Testis (tissue), 3 donors: ENCODE data around the gene OR6N2. TPM values are rescaled to one million over a fixed set of nuclear protein-coding genes. Genes with fewer than 3 reads are reported as not detected.

Experiments
- DNase-seq: peaks from one replicate; pipeline ENCODE4 v3.0.0-alpha.2; 2019
- H3K27ac ChIP-seq, 2 donors: fragments of 200-600 bp; sonication (generic); one replicate each; pipeline ENCODE4 v1.5.1; 2019
- H3K27me3 ChIP-seq: fragments of 200-600 bp; sonication (generic); one replicate; pipeline ENCODE4 v1.5.1; 2019
- H3K36me3 ChIP-seq: fragments of 200-600 bp; sonication (generic); one replicate; pipeline ENCODE4 v1.5.1; 2017; ENCODE audit warnings: low read depth; ENCODE audit errors: missing control alignments
- H3K4me1 ChIP-seq: fragments of 200-600 bp; sonication (generic); one replicate; pipeline ENCODE4 v1.5.1; 2019
- H3K4me3 ChIP-seq, 2 donors: fragments of 200-600 bp; sonication (generic); one replicate each; pipeline ENCODE4 v1.5.1; 2017 to 2019
- H3K9me3 ChIP-seq: fragments of 200-600 bp; sonication (generic); one replicate; pipeline ENCODE4 v1.5.1; 2017
- POLR2A ChIP-seq: fragments of 450-650 bp; IDR thresholded peaks from one replicate; pipeline ENCODE4 v1.6.1; 2017; ENCODE audit warnings: antibody characterized with exemption, mild to moderate bottlenecking, moderate library complexity
- whole genome bisulfite sequencing, 2 donors: methylation state at CpG; one replicate each; pipeline ENCODE4 v1.1.5; 2018; 5-methylcytosine and 5-hydroxymethylcytosine counted together
- intact Hi-C: fragments of 100-400 bp; cut with DNase I; formaldehyde crosslinking; loops from one replicate; pipeline ENCODE4 v1.15.1; 2023; ENCODE audit warnings: low total_unique reads
- polyA plus RNA-seq: library from polyadenylated mRNA; stranded (reverse); fragments of 350-450 nt; fragmentation: Illumina TruSeq; extraction: RNeasy Lipid Tissue Mini Kit (QIAGEN cat#74804); gene quantifications from one replicate; pipeline ENCODE4 v1.2.3, GENCODE V29; 2014; ENCODE audit warnings: low read depth, low replicate concordance; ENCODE audit not compliant: insufficient read depth
- total RNA-seq, 2 donors: library from RNA; depleted of rRNA; stranded (reverse); fragments of >200 nt; gene quantifications; one replicate each; pipeline ENCODE4 v1.2.3, GENCODE V29; 2016
- TF ChIP-seq, protein P1 (sequence below), 3 experiments: fragments of 450-650 bp in 2 of 3; fragments of 200-600 bp in 1 of 3; sonication (generic) in 1 of 3; IDR thresholded peaks; one replicate each; pipeline ENCODE4 v1.5.1; 2016 to 2019; ENCODE audit warnings: antibody characterized with exemption in 3 of 3, mild to moderate bottlenecking in 2 of 3, moderate library complexity in 1 of 3

The OR6N2 gene
- total and polyA plus RNA-seq, 3 donors from 2014 or later = not detected

DNA sequence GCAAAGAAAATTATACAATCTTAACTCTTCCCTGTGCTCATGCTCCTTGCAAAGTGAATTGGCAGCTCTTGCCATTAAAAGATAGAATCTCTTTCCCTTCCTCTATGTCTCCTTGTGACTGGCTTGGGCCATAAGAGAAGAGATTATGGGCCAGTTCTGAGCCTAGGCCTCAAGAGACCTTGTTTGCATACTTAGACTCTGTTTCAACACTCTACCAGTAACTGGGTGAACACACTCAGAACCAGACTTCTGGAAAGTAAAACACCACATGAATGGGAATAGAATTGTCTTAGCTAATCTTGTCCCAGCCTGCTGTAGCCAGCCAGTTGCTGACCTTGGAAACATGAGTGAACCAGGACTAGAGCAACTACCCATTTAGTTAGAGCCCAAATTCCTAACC is 45.2 kb downstream of the OR6N2 start:
- intact Hi-C loops = no loop called here
- Histone ChIP-seq H3K27me3 (no peaks in the 10 kb centered on the region), H3K9me3 (no peaks in the 10 kb centered on the region), H3K4me1 (no peaks in the 10 kb centered on the region), H3K36me3 (no peaks in the 10 kb centered on the region), H3K4me3 (no peak overlapping the region), H3K27ac (no peak overlapping the region)
- no peak for DNase-seq
- TF ChIP-seq POLR2A = no peak
- TF ChIP-seq, protein P1, sequence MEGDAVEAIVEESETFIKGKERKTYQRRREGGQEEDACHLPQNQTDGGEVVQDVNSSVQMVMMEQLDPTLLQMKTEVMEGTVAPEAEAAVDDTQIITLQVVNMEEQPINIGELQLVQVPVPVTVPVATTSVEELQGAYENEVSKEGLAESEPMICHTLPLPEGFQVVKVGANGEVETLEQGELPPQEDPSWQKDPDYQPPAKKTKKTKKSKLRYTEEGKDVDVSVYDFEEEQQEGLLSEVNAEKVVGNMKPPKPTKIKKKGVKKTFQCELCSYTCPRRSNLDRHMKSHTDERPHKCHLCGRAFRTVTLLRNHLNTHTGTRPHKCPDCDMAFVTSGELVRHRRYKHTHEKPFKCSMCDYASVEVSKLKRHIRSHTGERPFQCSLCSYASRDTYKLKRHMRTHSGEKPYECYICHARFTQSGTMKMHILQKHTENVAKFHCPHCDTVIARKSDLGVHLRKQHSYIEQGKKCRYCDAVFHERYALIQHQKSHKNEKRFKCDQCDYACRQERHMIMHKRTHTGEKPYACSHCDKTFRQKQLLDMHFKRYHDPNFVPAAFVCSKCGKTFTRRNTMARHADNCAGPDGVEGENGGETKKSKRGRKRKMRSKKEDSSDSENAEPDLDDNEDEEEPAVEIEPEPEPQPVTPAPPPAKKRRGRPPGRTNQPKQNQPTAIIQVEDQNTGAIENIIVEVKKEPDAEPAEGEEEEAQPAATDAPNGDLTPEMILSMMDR (IDR thresholded peaks at IDR 0.05) = no peak

DNA sequence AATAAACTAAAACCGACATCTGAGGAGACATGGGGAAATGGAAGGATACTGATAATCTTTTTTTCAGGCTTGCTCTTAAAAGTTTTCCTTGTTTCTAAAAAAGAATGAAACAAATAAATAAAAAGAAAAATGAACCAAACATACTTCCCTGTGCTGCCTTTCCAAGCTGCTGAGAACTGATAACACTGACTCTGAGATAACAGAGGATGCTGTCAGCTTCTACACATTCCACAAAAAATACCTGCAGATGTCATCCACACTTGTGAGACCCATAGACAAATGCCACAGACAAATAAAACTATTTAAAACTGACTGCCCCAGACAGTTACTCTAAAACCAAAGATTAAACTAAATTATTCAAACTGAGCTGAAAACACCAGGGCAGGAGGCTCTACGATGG is 48.5 kb downstream of the OR6N2 start:
- Histone ChIP-seq H3K36me3 (no peaks in the 10 kb centered on the region), H3K4me3 (no peak overlapping the region), H3K27ac (no peak overlapping the region), H3K27me3 (no peaks in the 10 kb centered on the region), H3K4me1 (no peaks in the 10 kb centered on the region), H3K9me3 (no peaks in the 10 kb centered on the region)
- intact Hi-C loops = no loop called here
- WGBS, 2 donors = 63 to 77% methylated on average over 2 of the region's 2 CpGs
- no peak for DNase-seq
- TF ChIP-seq, protein P1 (IDR thresholded peaks at IDR 0.05) = no peak
- no peak for TF ChIP-seq POLR2A

- H3K27ac ChIP-seq = no peak overlapping the region
- no peak for DNase-seq
- no peaks in the 10 kb centered on the region for H3K27me3 ChIP-seq
- no peaks in the 10 kb centered on the region for H3K9me3 ChIP-seq
- 80 to 84% methylated on average over 4 of the region's 4 CpGs for WGBS, 2 donors
- no peaks in the 10 kb centered on the region for H3K36me3 ChIP-seq
- TF ChIP-seq, protein P1 (IDR thresholded peaks at IDR 0.05) = no peak
- TF ChIP-seq POLR2A = no peak
- intact Hi-C loops = no loop called here
- H3K4me1 ChIP-seq = no peaks in the 10 kb centered on the region
- no peak overlapping the region for H3K4me3 ChIP-seq
These were observed 49.3 kb downstream of the OR6N2 start for GRCh38 chr1:158731707-158732106.

DNA sequence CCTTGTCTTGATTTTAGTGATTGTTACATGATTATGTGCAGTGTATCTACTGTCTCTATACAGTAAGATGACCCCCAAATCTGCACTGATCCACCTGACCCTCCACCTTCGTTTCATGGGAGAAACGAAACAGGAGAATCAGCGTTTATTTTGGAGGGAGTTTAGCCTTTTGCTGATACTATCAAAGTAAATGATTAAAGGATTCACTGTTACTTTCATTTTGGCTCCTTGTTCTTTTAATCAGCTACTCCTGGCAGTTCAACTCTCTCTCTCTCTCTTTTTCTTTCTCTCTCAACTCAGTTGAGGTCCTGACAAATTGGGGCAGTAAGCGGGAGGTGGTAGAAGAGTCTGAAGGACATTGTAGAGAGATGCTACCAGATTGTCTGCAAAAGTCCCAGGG is 50.6 kb downstream of the OR6N2 start:
- Histone ChIP-seq H3K27ac (no peak overlapping the region), H3K36me3 (no peaks in the 10 kb centered on the region), H3K4me3 (no peak overlapping the region), H3K4me1 (no peaks in the 10 kb centered on the region), H3K27me3 (no peaks in the 10 kb centered on the region), H3K9me3 (no peaks in the 10 kb centered on the region)
- no peak for TF ChIP-seq POLR2A
- TF ChIP-seq, protein P1 (IDR thresholded peaks at IDR 0.05) = no peak
- no peak for DNase-seq
- intact Hi-C loops = no loop called here
- WGBS, 2 donors = 52 to 71% methylated on average over 4 of the region's 4 CpGs

DNA sequence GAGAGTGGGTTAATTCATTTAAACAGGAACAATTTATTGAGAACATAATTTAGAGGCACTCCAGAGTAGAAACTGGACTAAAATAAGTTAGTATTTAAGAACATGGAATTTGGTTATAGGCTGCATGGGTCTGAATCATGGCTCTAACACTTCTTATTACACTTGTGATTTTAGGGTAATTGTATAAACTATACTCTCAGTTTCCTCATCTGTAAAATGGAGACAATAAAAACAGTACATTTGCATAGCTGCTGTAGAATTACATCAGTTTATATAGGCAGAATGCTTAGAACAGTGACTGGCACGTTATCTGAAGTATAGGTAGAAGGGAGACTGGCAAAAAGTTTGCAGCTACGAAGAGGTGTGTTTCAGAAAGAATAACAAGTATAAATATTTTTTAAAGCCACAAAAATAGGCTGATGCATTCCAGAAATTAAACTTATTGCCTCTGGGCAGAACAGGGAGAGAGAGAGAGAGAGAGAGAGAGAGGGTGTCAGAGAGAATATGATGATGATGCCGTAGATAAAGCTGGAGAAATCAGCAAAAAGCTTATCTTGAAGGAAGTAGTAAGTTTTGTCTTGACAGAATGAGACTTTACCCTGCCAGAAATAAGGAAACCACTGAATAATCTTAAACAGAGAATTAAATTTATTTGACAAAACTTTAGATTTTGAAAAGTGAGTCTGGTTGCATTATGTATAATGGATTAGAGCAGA is 52.3 kb downstream of the OR6N2 start:
- Histone ChIP-seq H3K4me1 (no peaks in the 10 kb centered on the region), H3K4me3 (no peak overlapping the region), H3K9me3 (no peaks in the 10 kb centered on the region), H3K27me3 (no peaks in the 10 kb centered on the region), H3K36me3 (no peaks in the 10 kb centered on the region), H3K27ac (no peak overlapping the region)
- TF ChIP-seq, protein P1 (IDR thresholded peaks at IDR 0.05) = no peak
- TF ChIP-seq POLR2A = no peak
- WGBS, 2 donors = 75 to 85% methylated on average over 3 of the region's 3 CpGs
- intact Hi-C loops = no loop called here
- no peak for DNase-seq
